GM18868 (cell line): ENCODE data around the gene ATE1.
A peak's percentile ranks its signal among the peaks of the same experiment; 100 is the strongest.
"Not testable (repeated sequence)": the region's sequence is repeated elsewhere in the genome, so short reads cannot be mapped to it uniquely, and the experiment has no call there.

Source experiments
- ATAC-seq: cut with Tn5 transposase; IDR thresholded peaks from one replicate; pipeline ENCODE4 v1.9.1; 2021; ENCODE audit warnings: mild to moderate bottlenecking, moderate library complexity; ENCODE audit not compliant: unreplicated experiment

The ATE1 gene

GRCh38 chr10:121930268-121931085 lies 2.6 kb upstream of the ATE1 start:
- ATAC-seq: not testable (repeated sequence)

- ATAC-seq: not testable (repeated sequence)
Measured at GRCh38 chr10:121929585-121930267, 1.9 kb upstream of the ATE1 start.

GRCh38 chr10:121928528-121928884 lies 675 bp upstream of the ATE1 start:
- peak; percentile 7 for ATAC-seq

- ATAC-seq: peak; percentile 40
Measured at GRCh38 chr10:121927318-121927840, 452 bp downstream of the ATE1 start.

- ATAC-seq: peak; percentile 6
Measured at GRCh38 chr10:121926671-121927317, 1.0 kb downstream of the ATE1 start.

GRCh38 chr10:121926157-121926556 lies 1.7 kb downstream of the ATE1 start:
- ATAC-seq: no peak

GRCh38 chr10:121921238-121921931 lies 6.4 kb downstream of the ATE1 start:
- no peak for ATAC-seq

GRCh38 chr10:121919666-121920065 lies 8.2 kb downstream of the ATE1 start:
- ATAC-seq: no peak

- not testable (repeated sequence) for ATAC-seq
Measured at GRCh38 chr10:121918800-121919199, 9.0 kb downstream of the ATE1 start.

- ATAC-seq: no peak
Measured at GRCh38 chr10:121914661-121915060, 13.2 kb downstream of the ATE1 start.

- no peak for ATAC-seq
Measured at GRCh38 chr10:121911421-121911697, 16.5 kb downstream of the ATE1 start.

- ATAC-seq: peak; percentile 74
Measured at GRCh38 chr10:121910673-121911420, 17.0 kb downstream of the ATE1 start.

GRCh38 chr10:121904888-121905287 lies 22.9 kb downstream of the ATE1 start:
- ATAC-seq: no peak

- ATAC-seq: peak; percentile 73
Measured at GRCh38 chr10:121900443-121901174, 27.2 kb downstream of the ATE1 start.

GRCh38 chr10:121899727-121900126 lies 28.1 kb downstream of the ATE1 start:
- no peak for ATAC-seq

GRCh38 chr10:121891103-121891502 lies 36.7 kb downstream of the ATE1 start:
- no peak for ATAC-seq

GRCh38 chr10:121889212-121889611 lies 38.6 kb downstream of the ATE1 start:
- ATAC-seq: no peak

GRCh38 chr10:121886997-121887622 lies 40.7 kb downstream of the ATE1 start:
- ATAC-seq: peak; percentile 81

GRCh38 chr10:121886181-121886580 lies 41.6 kb downstream of the ATE1 start:
- ATAC-seq: no peak
